ENCODE data around the gene KCNMA1. TPM values are rescaled to one million over a fixed set of nuclear protein-coding genes. Genes with fewer than 3 reads are reported as not detected.

KCNMA1 gene
- total RNA-seq, 1 donor from 2014 or later = 94.3 TPM

- no peak overlapping the region for H3K27ac ChIP-seq
- no peaks in the 10 kb centered on the region for H3K4me1 ChIP-seq
- H3K9me3 ChIP-seq = no peaks in the 10 kb centered on the region
- no peak for TF ChIP-seq POLR2A (IDR thresholded peaks at IDR 0.05)
- no peak for TF ChIP-seq POLR2AphosphoS5 (IDR thresholded peaks at IDR 0.05; ENCODE audit: insufficient read depth in 1 of 2, low read depth in 1 of 2)
- TF ChIP-seq CTCF (IDR thresholded peaks at IDR 0.05) = no peak
- H3K4me3 ChIP-seq = no peak overlapping the region
- no peaks in the 10 kb centered on the region for H3K27me3 ChIP-seq
- no peak for DNase-seq (ENCODE audit: extremely low spot score in 2 of 2)
- intact Hi-C loops (cut with DNase I) = no loop called here
- no peaks in the 10 kb centered on the region for H3K36me3 ChIP-seq
Measured at GRCh38 chr10:77189520-77189919, 448.1 kb downstream of the KCNMA1 start.

- intact Hi-C loops (cut with DNase I) = no loop called here
- H3K9me3 ChIP-seq = no peaks in the 10 kb centered on the region
- H3K27me3 ChIP-seq = no peaks in the 10 kb centered on the region
- TF ChIP-seq POLR2AphosphoS5 (IDR thresholded peaks at IDR 0.05; ENCODE audit: insufficient read depth in 1 of 2, low read depth in 1 of 2) = no peak
- no peak for TF ChIP-seq CTCF (IDR thresholded peaks at IDR 0.05)
- TF ChIP-seq POLR2A (IDR thresholded peaks at IDR 0.05) = no peak
- H3K4me3 ChIP-seq = no peak overlapping the region
- H3K27ac ChIP-seq = no peak overlapping the region
- DNase-seq (ENCODE audit: extremely low spot score in 2 of 2) = no peak
- no peaks in the 10 kb centered on the region for H3K36me3 ChIP-seq
- H3K4me1 ChIP-seq = no peaks in the 10 kb centered on the region
Measured at GRCh38 chr10:77189075-77189474, 448.5 kb downstream of the KCNMA1 start.

- DNase-seq (ENCODE audit: extremely low spot score in 2 of 2) = no peak
- no peaks in the 10 kb centered on the region for H3K9me3 ChIP-seq
- no peaks in the 10 kb centered on the region for H3K27me3 ChIP-seq
- no peaks in the 10 kb centered on the region for H3K4me1 ChIP-seq
- intact Hi-C loops (cut with DNase I) = no loop called here
- H3K4me3 ChIP-seq = no peak overlapping the region
- no peaks in the 10 kb centered on the region for H3K36me3 ChIP-seq
- H3K27ac ChIP-seq = no peak overlapping the region
- TF ChIP-seq CTCF (IDR thresholded peaks at IDR 0.05) (no peak), POLR2A (IDR thresholded peaks at IDR 0.05) (no peak), POLR2AphosphoS5 (IDR thresholded peaks at IDR 0.05; ENCODE audit: insufficient read depth in 1 of 2, low read depth in 1 of 2) (no peak)
Measured at GRCh38 chr10:77188521-77188920, 449.1 kb downstream of the KCNMA1 start.

- Histone ChIP-seq H3K4me1 (no peaks in the 10 kb centered on the region), H3K4me3 (no peak overlapping the region), H3K9me3 (no peaks in the 10 kb centered on the region), H3K36me3 (no peaks in the 10 kb centered on the region), H3K27ac (no peak overlapping the region), H3K27me3 (no peaks in the 10 kb centered on the region)
- no peak for DNase-seq (ENCODE audit: extremely low spot score in 2 of 2)
- no peak for TF ChIP-seq POLR2A (IDR thresholded peaks at IDR 0.05)
- TF ChIP-seq CTCF (IDR thresholded peaks at IDR 0.05) = no peak
- no peak for TF ChIP-seq POLR2AphosphoS5 (IDR thresholded peaks at IDR 0.05; ENCODE audit: insufficient read depth in 1 of 2, low read depth in 1 of 2)
- intact Hi-C loops (cut with DNase I) = no loop called here
Measured at GRCh38 chr10:77188000-77188395, 449.6 kb downstream of the KCNMA1 start.

GRCh38 chr10:77187376-77187999, 450.1 kb downstream of the KCNMA1 start:
- TF ChIP-seq POLR2AphosphoS5 (IDR thresholded peaks at IDR 0.05; ENCODE audit: insufficient read depth in 1 of 2, low read depth in 1 of 2) (no peak), CTCF (IDR thresholded peaks at IDR 0.05) (no peak), POLR2A (IDR thresholded peaks at IDR 0.05) (no peak)
- no peak overlapping the region for H3K4me3 ChIP-seq
- no peaks in the 10 kb centered on the region for H3K36me3 ChIP-seq
- no peak overlapping the region for H3K27ac ChIP-seq
- H3K9me3 ChIP-seq = no peaks in the 10 kb centered on the region
- intact Hi-C loops (cut with DNase I) = no loop called here
- DNase-seq (ENCODE audit: extremely low spot score in 2 of 2) = no peak
- no peaks in the 10 kb centered on the region for H3K4me1 ChIP-seq
- H3K27me3 ChIP-seq = no peaks in the 10 kb centered on the region

Measured in vagina (tissue), 2 donors.